NCI-H460 (cell line): ENCODE data around the gene MATN1. TPM values are rescaled to one million over a fixed set of nuclear protein-coding genes. Genes with fewer than 3 reads are reported as not detected.

Experiments used
- DNase-seq: peaks from one replicate; pipeline ENCODE4 v3.0.0-alpha.2; 2016; ENCODE audit warnings: low read depth; ENCODE audit errors: extremely low read depth
- total RNA-seq: library from RNA; depleted of rRNA; stranded (reverse); fragments of >200 nt; shearing (Covaris generic); gene quantifications from 2 replicates; pipeline ENCODE4 v1.2.3, GENCODE V29; 2014

Gene MATN1
- total RNA-seq, 1 experiment from 2014 or later = 0.30 TPM

GRCh38 chr1:30758785-30759380 is 35.5 kb upstream of the MATN1 start:
- no peak for DNase-seq

GRCh38 chr1:30758121-30758688 is 34.8 kb upstream of the MATN1 start:
- no peak for DNase-seq

GRCh38 chr1:30757352-30758120 is 34.2 kb upstream of the MATN1 start, which contains the start of gene LAPTM5:
TSS of gene LAPTM5 (minus strand) at chr1:30757774. CDS start at chr1:30757745, 29 bp downstream.
- DNase-seq = no peak

GRCh38 chr1:30756545-30757351 is 33.4 kb upstream of the MATN1 start:
- DNase-seq = no peak

- no peak for DNase-seq
These were observed 32.8 kb upstream of the MATN1 start for GRCh38 chr1:30756206-30756544.

GRCh38 chr1:30755746-30756145 is 32.4 kb upstream of the MATN1 start:
- DNase-seq = no peak

GRCh38 chr1:30755334-30755733 is 31.9 kb upstream of the MATN1 start:
- DNase-seq = no peak

- no peak for DNase-seq
These were observed 31.3 kb upstream of the MATN1 start for GRCh38 chr1:30754684-30755171.

- DNase-seq = no peak
These were observed 30.3 kb upstream of the MATN1 start for GRCh38 chr1:30753660-30754123.

GRCh38 chr1:30753118-30753517 is 29.7 kb upstream of the MATN1 start:
- no peak for DNase-seq

- DNase-seq = no peak
These were observed 29.2 kb upstream of the MATN1 start for GRCh38 chr1:30752651-30752908.

- DNase-seq = no peak
These were observed 28.7 kb upstream of the MATN1 start for GRCh38 chr1:30751830-30752650.

- DNase-seq = no peak
These were observed 27.4 kb upstream of the MATN1 start for GRCh38 chr1:30750731-30751291.

- DNase-seq = no peak
These were observed 26.6 kb upstream of the MATN1 start for GRCh38 chr1:30749691-30750583.

GRCh38 chr1:30748699-30749401 is 25.5 kb upstream of the MATN1 start:
- DNase-seq = no peak

- no peak for DNase-seq
These were observed 24.8 kb upstream of the MATN1 start for GRCh38 chr1:30748098-30748698.

GRCh38 chr1:30747033-30748008 is 23.9 kb upstream of the MATN1 start:
- DNase-seq = no peak
